HG03354 (cell line): ENCODE measurements around the gene SHISAL2A.

Experiments used
- ATAC-seq: cut with Tn5 transposase; IDR thresholded peaks from one replicate; pipeline ENCODE4 v1.9.1; 2021; ENCODE audit warnings: mild to moderate bottlenecking; ENCODE audit not compliant: unreplicated experiment, poor library complexity, severe bottlenecking

The SHISAL2A gene

GRCh38 chr1:52614671-52615070 is 18.3 kb upstream of the SHISAL2A start:
- ATAC-seq, result no peak

- ATAC-seq, result no peak
Measured at GRCh38 chr1:52615489-52616042, 17.4 kb upstream of the SHISAL2A start.

- ATAC-seq, result no peak
Measured at GRCh38 chr1:52621950-52622349, 11.0 kb upstream of the SHISAL2A start.

DNA sequence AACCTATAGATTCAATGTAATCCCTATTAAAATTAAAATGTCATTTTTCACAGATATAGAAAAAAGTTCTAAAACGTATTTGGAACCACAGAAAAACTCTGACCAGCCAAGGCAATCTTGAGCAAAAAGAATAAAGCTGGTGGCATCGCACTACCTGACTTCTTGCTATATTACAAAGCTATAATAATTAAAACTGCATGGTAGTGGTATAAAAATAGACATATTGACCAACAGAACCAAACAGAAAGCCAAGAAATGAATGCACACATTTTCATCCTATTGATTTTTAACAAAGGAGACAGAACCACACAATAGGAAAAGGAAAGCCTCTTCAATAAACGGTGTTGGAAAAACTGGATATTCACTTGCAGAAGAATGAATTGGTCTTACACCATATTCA is 9.2 kb upstream of the SHISAL2A start:
- ATAC-seq, result no peak

DNA sequence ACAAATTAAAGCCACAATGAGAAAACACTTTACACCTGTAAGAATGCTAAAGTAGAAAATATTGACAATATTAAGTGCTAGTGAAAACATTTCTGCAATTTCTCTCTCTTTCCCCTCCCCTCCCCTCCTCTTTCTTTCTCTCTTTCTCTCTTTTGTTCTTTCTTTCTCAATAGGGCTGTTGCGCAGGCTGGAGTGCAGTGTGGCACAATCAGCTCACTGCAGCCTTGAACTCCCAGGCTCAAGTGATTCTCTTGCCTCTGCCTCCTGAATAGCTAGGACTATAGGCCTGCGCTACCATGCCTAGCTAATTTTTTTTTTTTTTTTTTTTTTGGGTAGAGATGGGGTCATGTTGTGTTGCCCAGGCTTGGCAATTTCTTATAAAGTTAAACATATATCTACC is 5.9 kb upstream of the SHISAL2A start:
- no peak for ATAC-seq

- ATAC-seq, result no peak
Measured at GRCh38 chr1:52628614-52629324, 4.2 kb upstream of the SHISAL2A start.

DNA sequence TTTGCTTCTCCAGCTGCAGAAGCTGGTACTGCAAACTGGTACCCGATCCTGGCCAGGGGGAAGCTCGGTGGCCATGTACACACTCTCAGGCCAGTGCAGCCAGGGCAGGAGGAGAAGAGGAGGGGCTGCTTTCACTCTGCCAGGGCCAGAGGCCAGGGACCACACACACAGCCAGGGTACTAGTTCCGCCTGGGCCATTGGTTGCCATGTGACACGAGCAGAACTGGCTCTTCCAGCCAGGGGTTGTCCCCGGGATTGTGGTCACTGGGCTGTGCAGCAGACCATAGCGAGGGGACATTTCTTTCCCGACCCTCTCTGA is 3.7 kb upstream of the SHISAL2A start:
- ATAC-seq, result no peak

DNA sequence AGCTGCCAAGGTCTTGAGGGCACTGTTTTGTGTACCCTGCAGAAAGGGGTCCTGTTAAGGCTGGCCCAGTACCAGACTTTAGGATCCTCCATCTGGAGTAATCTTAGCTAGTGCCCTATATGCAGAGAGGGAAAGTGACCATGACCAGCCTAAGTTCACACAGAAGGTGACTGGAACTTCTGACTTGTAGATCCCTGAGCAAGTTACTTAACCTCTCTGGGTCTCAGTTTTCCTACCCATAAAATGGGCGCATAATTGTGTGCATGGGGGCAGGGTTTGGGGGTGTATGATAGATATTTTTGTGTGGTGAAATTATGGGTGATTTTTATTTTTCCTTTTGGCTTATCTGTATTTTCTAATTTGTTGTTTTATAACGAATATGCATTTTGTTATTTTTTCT is 3.3 kb upstream of the SHISAL2A start:
- no peak for ATAC-seq

GRCh38 chr1:52631759-52632331 is 1.1 kb upstream of the SHISAL2A start:
- ATAC-seq, result no peak

DNA sequence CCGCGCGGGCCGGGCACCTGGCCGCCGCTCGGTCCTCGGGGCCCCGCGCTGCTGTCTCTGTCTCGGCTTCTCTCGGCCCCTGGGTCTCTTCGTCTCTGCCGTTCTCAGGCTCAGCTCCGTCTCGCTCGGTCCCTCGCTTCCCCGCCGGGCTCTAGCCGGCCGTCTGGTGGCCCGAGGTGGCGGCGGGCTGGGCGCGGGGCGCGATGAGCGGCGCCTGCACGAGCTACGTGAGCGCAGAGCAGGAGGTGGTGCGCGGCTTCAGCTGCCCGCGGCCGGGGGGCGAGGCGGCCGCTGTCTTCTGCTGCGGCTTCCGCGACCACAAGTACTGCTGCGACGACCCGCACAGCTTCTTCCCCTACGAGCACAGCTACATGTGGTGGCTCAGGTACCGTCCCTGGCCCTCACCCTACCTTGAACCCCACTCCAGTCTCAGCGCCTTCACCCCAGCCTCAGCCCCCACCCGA is 355 bp downstream of the SHISAL2A start:
- ATAC-seq, result no peak

- ATAC-seq, result no peak
Measured at GRCh38 chr1:52634111-52634510, 1.1 kb downstream of the SHISAL2A start.

- ATAC-seq, result no peak
Measured at GRCh38 chr1:52635321-52636089, 2.5 kb downstream of the SHISAL2A start.

DNA sequence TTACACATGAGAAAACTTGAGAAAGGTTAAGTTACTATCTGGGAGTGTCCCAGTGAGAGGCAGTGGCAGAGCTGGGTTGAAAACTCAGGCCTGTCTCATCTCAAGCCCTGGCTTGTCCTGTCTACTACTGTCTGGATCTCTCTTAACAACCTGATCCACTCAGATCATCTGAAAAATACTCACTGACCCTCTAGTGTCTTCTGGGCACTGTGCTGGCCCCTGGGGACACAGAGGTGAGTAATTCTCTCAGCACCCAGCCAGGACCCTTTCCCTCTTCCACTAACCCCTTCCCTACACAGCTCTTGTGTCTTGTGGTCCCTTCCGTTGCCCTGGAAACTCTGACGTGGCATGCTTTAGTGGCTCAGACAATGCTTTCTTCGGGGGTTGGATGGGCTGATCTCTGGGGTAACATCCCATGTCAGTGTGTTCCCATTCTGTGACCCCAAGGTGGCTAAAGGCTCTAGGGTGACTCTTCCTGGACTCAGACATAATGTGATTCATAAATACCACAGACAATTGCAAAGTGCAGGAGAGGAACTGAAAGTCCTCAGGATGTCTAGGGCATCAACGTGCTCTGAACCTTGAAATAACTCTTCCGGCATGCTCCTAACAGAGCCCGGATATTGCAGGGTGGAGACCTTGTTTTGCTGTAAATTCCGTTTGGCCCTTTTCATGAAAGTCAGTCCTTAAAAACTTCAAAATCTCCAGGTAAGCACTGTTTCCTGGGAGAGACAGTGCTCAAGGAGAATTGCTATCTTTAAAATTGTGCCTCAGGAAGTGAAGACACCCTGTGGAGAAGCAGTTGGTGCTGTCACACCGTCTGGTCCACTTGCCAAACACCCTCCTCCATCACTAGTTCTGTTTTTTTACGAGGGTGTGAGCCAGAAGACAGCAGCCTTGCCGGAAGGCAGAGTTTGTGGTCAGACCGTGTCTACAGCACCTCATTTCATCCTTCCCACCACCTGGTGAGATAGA is 4.0 kb downstream of the SHISAL2A start:
- ATAC-seq, result peak; percentile 88

DNA sequence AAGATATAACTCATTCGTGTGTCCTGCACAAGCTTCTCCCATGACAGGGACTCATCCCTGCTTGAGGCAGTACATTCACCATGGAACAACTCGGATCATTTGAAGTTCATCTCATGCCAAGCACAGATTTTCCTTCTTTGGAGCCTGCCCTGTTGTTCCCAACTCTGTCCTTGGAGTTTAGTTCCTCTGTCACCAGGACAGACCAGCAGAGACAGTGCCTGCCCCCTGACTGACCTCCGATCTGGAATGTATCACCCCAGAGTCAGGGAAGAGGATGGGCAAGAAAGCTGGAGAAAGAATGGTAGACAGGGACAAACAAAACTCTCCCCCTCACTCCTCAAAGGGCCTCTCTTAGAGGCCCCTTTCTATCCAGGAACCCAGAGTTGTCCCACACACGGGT is 5.0 kb downstream of the SHISAL2A start:
- no peak for ATAC-seq

DNA sequence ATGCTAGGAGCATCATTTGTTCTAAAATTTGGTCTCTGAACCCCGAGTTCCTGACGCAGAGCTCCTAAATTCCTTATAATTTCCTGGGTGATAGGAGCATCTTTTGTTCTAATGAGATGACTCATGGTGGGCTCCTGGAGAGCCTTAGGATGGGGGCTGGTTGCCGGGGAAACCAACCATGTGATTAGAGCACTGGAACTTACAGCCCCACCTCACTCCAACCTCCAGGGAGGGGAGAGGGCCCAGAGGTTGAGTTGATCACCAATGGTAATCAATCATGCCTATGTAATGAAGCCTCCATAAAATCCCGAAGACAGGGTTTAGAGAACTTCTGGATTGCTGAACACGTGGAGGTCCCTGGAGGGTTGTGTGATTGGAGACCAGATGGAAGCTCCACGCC is 7.7 kb downstream of the SHISAL2A start:
- no peak for ATAC-seq

DNA sequence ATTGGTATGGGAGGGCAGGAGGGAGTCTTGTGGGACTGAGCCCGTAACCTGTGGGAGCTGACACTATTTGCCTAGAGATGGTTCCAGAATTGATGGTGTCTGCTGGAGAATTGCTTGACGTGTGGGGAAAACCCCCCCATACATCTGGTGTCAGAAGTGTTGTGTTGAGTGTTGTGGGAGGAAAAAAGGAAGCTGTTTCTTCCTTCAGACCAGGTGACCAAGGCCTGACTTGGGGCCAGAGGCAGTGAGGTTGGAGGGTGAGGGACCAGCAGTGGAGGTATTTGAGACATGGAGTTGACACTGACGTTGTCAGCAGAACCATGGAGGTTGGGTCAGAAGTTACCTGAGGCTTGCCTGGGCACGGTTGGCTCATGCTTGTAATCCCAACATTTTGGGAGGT is 8.3 kb downstream of the SHISAL2A start:
- no peak for ATAC-seq

GRCh38 chr1:52645261-52645660 is 12.3 kb downstream of the SHISAL2A start:
- ATAC-seq, result no peak

GRCh38 chr1:52651904-52652303 is 18.9 kb downstream of the SHISAL2A start:
- no peak for ATAC-seq

DNA sequence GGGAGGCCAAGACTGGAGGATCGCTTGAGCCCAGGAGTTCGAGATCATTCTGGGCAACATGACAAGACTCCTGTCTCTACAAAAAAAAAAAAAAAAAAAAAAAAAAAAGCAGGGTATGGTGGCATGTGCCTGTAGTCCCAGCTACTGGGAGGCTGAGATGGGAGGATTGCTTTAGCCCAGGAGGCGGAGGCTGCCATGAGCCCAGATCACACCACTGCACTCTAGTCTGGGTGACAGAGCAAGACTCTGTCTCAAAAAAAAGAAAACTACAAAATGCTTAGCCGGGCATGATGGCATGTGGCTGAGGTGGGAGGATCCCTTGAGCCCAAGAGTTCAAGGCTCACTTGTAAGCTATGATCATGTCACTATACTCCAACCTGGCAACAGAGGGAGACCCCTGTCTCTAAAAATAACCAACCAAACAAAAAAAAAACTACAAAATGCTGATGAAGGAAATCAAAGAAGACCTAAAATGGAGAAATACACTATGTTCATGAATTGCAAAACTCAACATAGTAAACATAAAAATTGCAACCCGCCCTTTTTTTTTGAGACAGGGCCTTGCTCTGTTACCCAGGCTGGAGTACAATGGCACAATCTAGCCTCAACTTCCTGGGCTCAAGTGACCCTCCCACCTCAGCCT is 20.4 kb downstream of the SHISAL2A start:
- ATAC-seq, result no peak
